Measurements from ENCODE around the gene LBHD2. TPM values are rescaled to one million over a fixed set of nuclear protein-coding genes. Genes with fewer than 3 reads are reported as not detected.

The LBHD2 gene
- total RNA-seq, 1 experiment from 2014 or later = not detected

DNA sequence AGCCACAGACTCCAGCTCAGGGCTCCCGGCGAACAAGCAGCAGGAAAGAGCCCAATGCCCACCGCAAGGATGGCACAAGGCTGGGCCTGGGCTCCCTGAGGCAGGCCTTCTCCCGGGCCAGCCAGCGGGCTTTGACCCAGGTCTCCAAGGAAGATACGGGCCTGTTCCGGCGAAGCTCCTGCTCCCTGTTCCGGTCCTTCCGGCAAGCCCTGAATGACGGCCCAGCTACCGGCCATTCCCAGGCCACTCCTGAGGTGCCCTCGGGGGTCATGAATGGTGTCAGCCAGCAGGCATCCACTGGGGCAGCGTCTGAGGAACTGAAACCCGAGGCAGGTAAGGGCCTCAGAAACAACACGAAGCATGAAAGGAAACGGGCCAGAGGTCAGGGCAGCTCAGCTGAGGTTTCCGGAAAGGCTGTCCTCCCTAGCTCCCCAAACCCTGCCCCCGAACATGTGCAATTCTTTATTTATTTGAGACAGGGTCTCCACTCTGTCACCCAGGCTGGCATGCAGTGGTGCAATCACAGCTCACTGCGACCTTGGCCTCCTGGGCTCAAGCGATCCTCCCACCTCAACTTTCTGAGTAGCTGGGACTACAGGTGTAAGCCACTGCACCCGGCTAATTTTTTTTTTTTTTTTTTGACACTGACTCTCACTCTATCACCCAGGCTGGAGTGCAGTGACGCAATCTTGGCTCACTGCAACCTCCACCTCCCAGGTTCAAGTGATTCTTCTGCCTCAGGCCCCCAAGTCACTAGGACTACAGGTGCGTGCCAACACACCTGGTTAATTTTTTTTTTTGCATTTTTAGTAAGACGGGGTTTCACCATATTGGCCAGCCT lies 16.5 kb downstream of the LBHD2 start:
- in situ Hi-C loops (cut with HindIII; ENCODE audit: low pct_unique_long_range_greater_than_20kb, low sequenced_read_pairs) = no loop called here
- no peak for DNase-seq (ENCODE audit: low read depth)

DNA sequence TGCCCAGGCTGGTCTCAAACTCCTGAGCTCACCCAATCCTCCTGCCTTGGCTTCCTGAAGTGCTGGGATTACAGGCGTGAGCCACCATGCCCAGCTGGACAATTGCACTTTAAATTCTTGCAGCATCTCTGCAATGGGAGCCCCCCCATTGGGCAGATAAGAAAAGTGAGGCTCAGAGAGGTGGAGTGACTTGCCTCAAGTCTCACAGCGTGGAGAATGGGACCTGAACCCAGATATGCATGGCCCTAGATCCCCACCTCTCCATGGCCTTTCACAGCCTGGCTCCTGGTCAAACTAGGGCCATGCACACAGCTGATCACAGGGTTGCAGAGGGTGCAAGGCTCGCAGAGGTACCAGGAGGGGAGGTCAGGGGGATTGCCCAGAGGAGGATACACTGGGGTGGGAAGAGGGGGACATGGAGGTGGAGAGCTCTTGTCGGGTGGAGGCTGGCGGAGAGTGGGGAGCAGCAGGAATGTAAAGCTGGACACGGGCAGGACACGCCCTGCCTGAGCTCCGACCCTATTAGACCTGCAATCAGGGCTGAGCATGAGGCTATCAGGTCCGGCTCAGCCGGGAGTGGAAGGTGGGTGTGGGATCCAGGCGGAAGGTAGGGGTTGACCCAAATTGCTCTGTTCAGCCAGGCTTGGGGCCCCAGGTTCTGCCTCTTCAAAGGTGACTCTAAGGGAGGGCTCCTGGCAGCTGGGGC lies 17.4 kb downstream of the LBHD2 start:
- in situ Hi-C loops (cut with HindIII; ENCODE audit: low pct_unique_long_range_greater_than_20kb, low sequenced_read_pairs) = no loop called here
- no peak for DNase-seq (ENCODE audit: low read depth)

DNA sequence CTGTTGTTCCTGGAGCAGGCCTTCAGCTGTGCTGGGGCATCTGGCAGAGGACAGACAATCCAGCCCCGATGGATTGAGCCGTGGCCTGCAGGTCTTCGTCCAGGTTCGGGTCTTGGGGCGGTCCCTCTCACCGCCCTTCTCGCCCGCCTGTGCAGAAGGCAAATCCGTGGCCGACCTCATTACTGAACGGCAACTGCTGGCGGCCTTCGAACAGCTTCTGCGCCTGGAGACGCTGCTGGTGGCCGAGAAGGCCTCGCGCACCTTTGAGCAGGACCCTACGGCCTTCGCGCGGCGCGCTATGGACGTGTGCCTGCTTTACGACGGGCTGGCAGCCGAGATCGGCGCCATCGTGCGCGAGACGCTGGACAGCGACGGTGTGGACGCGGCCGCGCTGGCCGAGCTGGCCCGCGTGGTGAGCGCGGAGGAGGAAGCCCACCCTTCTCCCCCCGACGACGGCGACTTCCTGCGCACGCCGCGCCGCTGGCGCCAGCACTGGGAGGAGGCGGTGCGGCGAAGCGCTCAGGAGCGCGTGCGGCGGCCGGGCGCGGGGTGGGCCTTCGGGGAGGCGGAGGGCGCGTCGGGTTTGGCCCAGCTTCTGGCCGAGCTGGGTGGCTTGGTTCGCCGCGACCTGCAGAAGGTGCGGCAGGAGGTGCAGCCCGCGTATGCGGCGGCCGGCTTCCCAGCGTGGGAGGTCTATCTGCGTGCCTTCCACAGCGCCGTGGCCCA lies 18.1 kb downstream of the LBHD2 start:
- DNase-seq (ENCODE audit: low read depth) = no peak
- in situ Hi-C loops (cut with HindIII; ENCODE audit: low pct_unique_long_range_greater_than_20kb, low sequenced_read_pairs) = no loop called here

DNA sequence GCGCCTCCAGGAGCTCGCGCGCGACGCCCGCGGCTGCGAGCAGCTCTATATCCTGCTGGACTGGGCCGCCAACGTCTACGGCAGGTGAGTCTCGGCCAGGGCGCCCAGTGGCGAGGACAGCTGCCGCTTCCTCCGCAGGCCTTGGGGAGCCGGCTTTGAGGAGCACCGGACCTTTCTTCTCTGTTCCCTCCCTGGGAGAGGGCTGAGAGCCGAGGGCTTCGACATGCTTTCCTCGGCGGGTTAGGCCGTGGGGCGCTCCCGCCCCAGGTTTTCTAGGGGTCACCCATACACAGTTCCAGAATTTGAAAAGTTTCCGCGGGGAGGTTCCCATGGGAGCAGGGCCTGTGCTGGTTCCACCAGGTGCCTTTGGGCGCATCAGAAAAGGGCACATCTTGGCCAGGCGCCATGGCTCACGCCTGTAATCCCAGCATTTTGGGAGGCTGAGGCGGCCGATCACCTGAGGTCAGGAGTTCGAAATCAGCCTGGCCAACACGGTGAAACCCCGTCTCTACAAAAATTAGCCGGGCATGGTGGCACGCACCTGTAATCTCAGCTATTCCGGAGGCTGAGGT lies 18.8 kb downstream of the LBHD2 start:
- no peak for DNase-seq (ENCODE audit: low read depth)
- in situ Hi-C loops (cut with HindIII; ENCODE audit: low pct_unique_long_range_greater_than_20kb, low sequenced_read_pairs) = no loop called here

DNA sequence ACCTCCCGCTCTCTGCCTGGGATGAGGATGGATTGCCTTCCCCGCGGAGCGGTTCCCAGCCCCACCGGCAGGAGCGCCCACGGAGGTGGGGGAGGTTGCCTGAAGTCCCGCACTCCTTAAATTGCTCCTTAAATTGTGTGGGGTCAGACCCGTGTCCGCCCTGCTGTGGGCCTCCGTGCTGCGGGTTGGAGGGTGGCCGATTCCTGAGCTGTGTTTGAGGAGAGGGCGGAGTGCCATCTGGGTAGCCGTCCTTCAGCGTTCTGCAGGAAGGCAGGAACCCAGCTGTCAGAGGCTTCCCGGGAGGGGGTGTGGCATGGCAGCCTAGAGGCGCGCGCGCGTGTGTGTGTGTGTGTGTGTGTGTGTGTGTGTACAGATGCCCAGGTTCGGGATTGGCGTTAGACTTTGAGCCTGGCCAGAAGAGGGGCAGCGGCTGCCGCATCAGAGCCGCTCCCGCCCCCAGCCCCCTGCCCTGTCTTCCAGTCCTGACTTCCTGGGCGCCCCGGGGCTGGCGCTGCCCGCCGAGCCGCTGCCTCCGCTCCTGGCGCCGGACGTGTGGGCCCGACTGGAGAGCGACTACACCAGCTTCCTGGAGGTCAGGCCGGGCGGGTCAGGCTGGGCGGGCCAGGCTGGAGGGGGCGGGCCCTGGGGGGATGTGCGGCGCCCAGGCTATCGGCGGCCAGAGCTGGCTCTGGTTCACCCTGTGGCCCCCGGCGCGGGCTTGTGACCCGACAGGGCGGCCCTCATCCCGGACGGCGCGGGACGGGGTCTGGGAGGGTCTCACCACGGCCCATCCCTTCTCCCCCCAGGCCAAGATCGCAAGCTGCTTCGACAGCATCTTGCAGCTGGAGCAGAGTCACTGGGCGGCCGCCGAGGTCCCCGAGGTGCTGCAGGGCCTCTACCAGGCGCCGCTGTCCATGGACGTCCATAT lies 19.7 kb downstream of the LBHD2 start:
- DNase-seq (ENCODE audit: low read depth) = peak; percentile 87
- in situ Hi-C loops (cut with HindIII; ENCODE audit: low pct_unique_long_range_greater_than_20kb, low sequenced_read_pairs) = no loop called here

DNA sequence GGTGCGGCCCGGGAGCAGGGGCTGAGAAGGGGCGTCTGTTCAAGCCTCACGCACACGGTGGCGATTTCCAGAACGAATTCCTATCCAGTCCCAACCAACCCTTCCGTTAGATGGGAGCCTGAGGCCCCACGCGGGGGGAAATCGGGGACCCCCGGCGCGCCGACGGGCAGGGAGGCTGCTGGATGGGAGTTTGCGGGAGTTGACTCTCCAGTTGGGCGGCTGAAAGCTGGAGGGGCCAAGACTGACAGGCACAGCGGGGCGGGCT lies 20.3 kb downstream of the LBHD2 start:
- in situ Hi-C loops (cut with HindIII; ENCODE audit: low pct_unique_long_range_greater_than_20kb, low sequenced_read_pairs) = no loop called here
- no peak for DNase-seq (ENCODE audit: low read depth)

DNA sequence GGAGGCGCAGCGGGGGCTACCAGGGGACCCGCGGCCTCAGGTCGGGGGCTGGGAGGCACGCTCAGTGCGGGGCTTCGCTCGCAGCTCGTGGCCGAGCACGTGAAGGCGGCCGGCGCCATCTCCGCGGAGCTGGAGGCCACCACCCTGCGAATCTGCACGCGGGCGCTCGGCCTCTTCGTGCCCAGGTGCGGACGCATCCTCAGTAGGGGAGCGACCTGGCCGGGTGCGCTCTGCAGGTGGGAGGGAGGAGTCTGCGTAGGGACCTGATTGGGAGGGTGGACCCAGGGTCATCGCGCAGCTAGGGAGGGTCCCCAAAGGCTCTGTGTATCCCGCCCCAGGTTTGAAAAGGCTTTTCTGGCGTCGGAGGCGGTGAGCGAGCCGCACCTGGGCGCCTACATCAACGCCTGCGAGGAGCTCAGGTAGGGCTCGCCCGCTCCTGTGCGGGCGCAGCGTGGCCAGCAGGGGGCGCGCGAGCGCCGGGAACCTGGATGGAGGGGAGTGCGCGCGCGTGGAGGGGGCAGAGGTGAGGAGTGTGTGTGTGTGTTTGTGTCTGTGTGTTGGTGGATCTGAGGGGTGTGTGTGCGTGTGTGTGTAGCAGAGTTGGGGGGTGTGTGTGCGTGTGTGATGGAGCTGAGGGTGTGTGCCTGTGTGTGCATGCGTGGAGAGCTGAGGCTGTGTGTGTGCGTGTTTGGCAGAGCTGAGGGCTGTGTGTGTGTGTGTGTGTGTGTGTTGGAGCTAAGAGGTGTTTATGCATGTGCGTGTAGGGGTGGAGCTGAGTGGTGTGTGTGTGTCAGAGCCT lies 20.8 kb downstream of the LBHD2 start:
- peak; percentile 64 for DNase-seq (ENCODE audit: low read depth)
- in situ Hi-C loops (cut with HindIII; ENCODE audit: low pct_unique_long_range_greater_than_20kb, low sequenced_read_pairs) = no loop called here

DNA sequence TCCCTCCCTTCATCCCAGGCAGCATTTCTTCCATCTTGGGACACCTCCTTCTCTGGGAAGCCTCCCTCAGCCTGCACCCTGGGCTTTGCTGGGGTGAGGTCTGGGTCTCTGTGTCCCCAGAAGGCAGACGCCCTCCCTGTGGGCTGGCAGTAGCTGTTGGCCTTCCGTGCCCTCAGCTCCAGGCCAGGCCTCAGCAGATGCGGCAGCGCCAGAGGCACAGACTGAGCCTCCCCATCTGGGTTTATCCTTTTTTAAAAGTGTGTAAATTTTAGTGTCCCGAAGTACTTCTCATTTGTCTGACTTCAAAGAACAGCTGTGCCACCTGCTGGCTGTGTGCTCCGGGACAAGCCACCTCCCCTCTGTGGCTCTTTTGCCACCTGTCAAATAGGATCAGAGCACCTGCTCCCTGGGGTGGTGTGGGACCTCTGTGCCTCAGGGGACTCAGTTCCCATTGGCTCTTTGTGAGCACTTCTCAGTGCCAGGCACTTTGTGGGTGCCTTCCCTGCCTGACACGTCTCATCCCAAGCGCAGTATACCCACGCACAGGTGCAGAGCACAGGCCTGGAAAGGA lies 21.7 kb downstream of the LBHD2 start:
- in situ Hi-C loops (cut with HindIII; ENCODE audit: low pct_unique_long_range_greater_than_20kb, low sequenced_read_pairs) = no loop called here
- DNase-seq (ENCODE audit: low read depth) = no peak

DNA sequence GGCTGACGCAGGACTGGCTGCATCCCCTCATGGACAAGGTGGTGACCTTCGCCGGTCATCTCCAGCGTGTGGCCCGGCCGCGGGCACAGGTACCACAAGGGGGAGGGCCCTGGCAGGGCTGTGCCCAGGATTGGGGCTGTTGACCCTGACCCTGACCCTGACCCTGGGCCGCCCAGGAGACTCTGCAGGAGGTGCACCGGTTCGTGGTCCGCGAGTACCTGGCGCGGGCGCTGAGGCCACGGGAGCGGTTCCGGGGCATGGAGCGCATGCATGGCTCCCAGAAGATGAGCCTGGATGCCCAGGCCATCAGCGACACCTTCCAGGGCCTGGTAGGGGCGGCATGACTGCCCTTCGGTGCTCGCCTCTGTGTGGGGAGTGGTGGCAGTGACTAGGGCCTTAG lies 23.4 kb downstream of the LBHD2 start:
- in situ Hi-C loops (cut with HindIII; ENCODE audit: low pct_unique_long_range_greater_than_20kb, low sequenced_read_pairs) = no loop called here
- no peak for DNase-seq (ENCODE audit: low read depth)

DNA sequence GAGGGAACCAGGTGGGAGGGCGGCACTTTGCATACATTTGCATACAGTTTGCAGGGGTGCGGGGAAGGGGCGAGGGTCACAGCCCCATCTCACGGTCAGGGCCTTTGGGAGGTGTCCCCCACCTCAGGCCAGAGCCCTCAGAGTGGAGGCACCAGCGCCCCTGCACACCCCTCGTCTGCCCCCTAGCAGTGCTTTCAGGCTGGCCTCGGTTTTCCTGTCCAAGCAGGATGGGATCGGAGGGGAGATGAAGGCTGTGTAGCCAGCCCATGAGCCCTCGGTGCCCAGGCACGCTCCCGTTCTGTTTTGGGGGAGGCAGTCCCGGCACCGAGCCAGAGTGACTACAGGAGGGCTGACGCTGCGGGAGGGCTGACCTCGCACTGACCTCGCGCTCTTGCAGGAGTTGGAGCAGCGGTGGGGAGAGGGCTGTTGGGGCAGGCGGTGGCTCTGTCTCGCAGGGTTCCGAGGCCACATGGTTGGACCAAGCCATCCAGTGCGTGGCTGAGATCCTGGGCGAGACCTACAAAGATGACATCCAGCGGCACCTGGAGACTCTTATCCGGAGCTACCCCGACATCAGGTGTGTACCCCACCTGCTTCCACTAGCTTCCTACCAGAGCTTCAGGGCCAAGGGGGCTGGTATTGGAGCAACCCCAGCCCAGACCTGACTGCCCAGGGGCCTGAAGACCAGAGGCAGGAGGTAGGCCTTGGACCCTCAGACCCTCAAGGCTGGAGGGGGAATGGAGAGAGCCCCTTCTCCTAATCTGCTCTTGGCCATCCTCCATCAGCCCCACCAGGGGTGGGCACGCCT lies 24.1 kb downstream of the LBHD2 start:
- no peak for DNase-seq (ENCODE audit: low read depth)

DNA sequence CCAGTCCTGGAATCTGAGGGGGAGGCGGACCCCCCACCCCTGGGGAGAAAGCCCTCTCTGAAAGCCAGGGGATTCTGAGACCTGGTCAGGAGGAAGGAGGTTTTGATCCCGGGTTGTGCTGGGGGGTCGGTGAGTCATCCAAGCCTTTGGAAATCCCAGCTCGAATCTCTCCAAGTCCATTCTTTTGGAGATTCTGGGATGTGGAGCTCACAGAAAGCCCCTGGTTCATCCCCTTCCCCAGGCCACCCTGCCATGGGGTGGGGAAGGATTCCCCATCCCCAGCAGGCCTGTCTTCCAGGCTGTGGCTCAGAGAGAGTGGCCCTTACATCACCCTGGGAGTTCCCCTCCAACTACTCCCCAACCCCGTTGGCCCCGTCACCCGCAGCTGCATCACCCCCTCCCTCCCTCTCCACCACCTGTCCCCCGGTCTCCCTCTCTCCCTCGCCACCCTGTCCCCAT lies 24.8 kb downstream of the LBHD2 start:
- in situ Hi-C loops (cut with HindIII; ENCODE audit: low pct_unique_long_range_greater_than_20kb, low sequenced_read_pairs) = no loop called here

More for the DNA sequence above, 24.1 kb downstream of the LBHD2 start:
- in situ Hi-C loops (cut with HindIII; ENCODE audit: low pct_unique_long_range_greater_than_20kb, low sequenced_read_pairs) = no loop called here

DNA sequence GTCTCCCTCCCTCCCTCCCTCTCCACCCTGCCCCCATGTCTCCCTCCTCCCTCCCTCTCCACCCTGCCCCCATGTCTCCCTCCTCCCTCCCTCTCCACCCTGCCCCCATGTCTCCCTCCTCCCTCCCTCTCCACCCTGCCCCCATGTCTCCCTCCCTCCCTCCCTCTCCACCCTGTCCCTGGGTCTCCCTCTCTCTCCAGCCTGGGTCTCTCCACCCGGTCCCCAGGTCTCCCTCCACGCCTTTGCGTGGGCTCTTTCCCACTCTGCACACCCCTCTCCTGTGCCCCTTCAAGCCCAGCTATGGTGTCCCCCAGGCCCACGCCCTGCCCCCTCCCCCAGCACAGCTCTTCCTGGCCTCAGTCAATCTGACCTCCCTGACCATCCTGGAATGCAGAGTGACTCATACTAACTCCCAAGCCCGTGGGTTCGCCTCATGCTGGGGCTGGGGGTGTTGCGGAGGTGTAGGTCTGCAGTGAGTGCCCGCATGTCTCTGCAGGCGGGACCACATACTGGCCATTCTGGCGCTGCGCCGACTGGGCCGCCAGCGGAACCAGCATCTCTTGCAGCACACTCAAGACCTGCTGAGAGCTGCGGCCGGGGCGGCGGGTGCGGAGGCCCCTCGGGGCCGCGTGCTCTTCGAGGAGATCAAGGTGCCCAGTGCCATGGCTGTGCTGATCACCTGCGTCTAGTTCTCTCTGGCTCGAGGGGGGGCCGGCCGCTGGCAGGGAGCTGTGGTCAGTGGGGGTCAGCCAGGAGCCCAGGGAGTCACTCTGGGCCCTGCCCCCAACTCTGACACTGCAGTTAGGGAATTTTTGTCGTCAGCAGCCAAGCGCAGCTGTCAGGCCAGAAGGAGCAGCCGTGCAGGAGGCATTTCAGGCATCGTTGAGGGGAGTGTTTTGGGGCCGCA lies 25.8 kb downstream of the LBHD2 start:
- in situ Hi-C loops (cut with HindIII; ENCODE audit: low pct_unique_long_range_greater_than_20kb, low sequenced_read_pairs) = no loop called here
- DNase-seq (ENCODE audit: low read depth) = peak; percentile 93

More for the DNA sequence above, 24.8 kb downstream of the LBHD2 start:
- DNase-seq (ENCODE audit: low read depth) = peak; percentile 64

DNA sequence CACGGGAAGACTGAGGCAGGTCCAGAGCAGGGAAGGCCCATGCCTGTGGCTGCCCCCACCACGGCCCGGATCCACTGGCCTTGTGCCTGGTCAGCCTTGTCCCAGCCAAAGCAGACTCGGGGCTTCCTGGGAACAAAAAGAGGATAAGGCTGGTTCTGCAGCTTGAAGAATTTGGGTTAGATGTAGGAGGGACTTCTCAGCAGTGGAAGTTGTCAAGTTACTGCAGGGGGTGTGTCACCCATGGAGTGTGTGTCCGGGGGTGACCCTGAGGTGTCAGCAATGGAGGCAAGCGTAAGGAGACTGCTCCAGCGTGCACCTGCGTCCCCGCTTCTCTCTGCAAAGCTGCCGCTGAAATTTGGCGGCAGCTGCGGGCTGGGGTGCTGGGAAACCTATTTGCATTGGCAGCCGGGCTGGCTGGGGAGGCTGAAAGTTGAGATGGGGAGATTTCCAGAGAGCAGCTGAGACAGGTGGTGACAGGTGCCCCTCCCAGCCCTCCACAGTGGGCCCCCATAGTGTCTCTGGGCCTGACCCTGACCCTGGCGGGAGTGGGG lies 26.7 kb downstream of the LBHD2 start:
- in situ Hi-C loops (cut with HindIII; ENCODE audit: low pct_unique_long_range_greater_than_20kb, low sequenced_read_pairs) = no loop called here
- DNase-seq (ENCODE audit: low read depth) = no peak

DNA sequence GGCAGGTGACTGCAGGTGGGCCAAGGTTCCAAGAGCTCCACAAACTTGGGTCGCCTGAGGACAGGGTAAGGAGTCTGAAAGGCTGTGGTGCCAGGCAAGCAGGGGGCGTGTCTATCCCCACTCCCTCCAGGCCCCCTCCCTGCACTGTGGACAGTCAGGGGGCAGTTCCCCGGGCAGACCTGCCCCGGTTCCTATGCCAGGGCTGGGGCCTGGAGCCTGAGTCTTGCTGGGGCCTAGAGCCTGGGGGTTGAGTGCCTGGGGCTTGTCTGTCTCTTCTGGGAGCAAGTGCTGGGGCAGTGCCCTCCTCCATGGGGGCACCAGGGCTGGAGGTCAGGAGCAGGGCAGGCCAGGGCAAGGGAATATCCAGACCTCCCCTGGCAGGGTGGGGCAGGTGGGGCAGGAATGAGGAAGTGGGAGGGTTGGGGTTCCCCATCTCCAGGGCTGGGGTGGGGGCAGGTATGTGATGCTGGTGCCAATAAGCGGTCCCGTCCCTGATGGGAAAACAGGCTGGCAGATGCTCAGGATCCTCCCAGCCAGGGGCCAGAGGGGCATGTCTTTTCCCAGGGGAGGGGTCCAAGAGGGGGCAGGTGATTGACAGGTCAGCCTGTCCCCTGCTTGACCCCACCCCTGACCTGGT lies 27.3 kb downstream of the LBHD2 start:
- DNase-seq (ENCODE audit: low read depth) = peak; percentile 67
- in situ Hi-C loops (cut with HindIII; ENCODE audit: low pct_unique_long_range_greater_than_20kb, low sequenced_read_pairs) = no loop called here
